ENCODE measurements around the gene SLC2A9.

DNA sequence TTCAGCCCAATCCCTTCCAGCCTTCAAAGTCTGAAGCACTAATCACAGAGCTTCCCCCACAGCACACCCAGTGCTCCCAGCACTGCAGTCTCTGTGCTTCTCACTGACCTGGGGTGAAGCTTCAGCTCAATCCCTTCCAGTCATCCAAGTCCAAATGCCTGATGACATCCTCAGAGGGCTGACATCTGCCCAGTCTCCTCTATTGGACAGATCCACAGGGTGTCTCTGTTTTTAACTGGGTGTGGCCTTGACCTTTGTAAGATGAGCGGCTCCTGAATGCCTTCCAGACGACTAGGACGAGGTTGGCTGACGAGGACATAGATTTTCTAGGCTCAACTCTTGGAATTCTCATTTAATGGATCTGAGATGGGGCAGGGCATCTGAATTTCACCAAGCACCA lies 7.6 kb upstream of the SLC2A9 start:
- TF ChIP-seq MYC (IDR thresholded peaks at IDR 0.05; ENCODE audit: low read depth, low read length) = no peak
- TF ChIP-seq, protein P1, sequence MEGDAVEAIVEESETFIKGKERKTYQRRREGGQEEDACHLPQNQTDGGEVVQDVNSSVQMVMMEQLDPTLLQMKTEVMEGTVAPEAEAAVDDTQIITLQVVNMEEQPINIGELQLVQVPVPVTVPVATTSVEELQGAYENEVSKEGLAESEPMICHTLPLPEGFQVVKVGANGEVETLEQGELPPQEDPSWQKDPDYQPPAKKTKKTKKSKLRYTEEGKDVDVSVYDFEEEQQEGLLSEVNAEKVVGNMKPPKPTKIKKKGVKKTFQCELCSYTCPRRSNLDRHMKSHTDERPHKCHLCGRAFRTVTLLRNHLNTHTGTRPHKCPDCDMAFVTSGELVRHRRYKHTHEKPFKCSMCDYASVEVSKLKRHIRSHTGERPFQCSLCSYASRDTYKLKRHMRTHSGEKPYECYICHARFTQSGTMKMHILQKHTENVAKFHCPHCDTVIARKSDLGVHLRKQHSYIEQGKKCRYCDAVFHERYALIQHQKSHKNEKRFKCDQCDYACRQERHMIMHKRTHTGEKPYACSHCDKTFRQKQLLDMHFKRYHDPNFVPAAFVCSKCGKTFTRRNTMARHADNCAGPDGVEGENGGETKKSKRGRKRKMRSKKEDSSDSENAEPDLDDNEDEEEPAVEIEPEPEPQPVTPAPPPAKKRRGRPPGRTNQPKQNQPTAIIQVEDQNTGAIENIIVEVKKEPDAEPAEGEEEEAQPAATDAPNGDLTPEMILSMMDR (IDR thresholded peaks at IDR 0.05; ENCODE audit: extremely low read depth in 1 of 2, insufficient read depth in 1 of 2, low read depth in 1 of 2, low read length in 2 of 2) = no peak
- no peak for TF ChIP-seq EZH2 (IDR thresholded peaks at IDR 0.05; ENCODE audit: borderline replicate concordance, low read depth, low read length, severe bottlenecking)
- TF ChIP-seq POLR2A (IDR thresholded peaks at IDR 0.05; ENCODE audit: low read depth, low read length) = no peak
